GM12878 (cell line): ENCODE data around the gene ADGRG7.

Experiments
- ATF7 ChIP-seq: fragments of 450-650 bp; IDR thresholded peaks from 2 replicates; pipeline ENCODE4 v1.6.1; 2016; ENCODE audit warnings: low read depth, mild to moderate bottlenecking
- EZH2 ChIP-seq: IDR thresholded peaks from 2 replicates; pipeline ENCODE4 v1.6.1; 2012; ENCODE audit warnings: low read depth, mild to moderate bottlenecking, control low read depth, inconsistent platforms, low read length, borderline replicate concordance; ENCODE audit not compliant: control insufficient read depth
- GATAD2B ChIP-seq: fragments of 450-650 bp; conservative IDR thresholded peaks from 2 replicates; pipeline ENCODE4 v1.6.1; 2017; ENCODE audit warnings: low read depth, mild to moderate bottlenecking, moderate library complexity
- SMAD1 ChIP-seq: fragments of 450-650 bp; IDR thresholded peaks from 2 replicates; pipeline ENCODE4 v1.6.1; 2018; ENCODE audit warnings: mild to moderate bottlenecking, low read depth; ENCODE audit not compliant: partially characterized antibody
- TBL1XR1 ChIP-seq: IDR thresholded peaks from 2 replicates; pipeline ENCODE4 v1.6.1; 2012; ENCODE audit warnings: low read depth, low read length, improper control_type of control experiment
- ZNF24 ChIP-seq: fragments of 450-650 bp; IDR thresholded peaks from 2 replicates; pipeline ENCODE4 v1.6.1; 2017; ENCODE audit warnings: antibody characterized with exemption, mild to moderate bottlenecking
- TF ChIP-seq, protein P1 (sequence below), 3 experiments: IDR thresholded peaks in 2 of 3; conservative IDR thresholded peaks in 1 of 3; 2 replicates each; pipeline ENCODE4 v1.5.1; 2011; ENCODE audit warnings: low read depth in 3 of 3, low read length in 3 of 3, mild to moderate bottlenecking in 3 of 3, control low read depth in 2 of 3, moderate library complexity in 2 of 3, inconsistent platforms in 1 of 3, mixed read lengths in 1 of 3; ENCODE audit not compliant: control insufficient read depth in 2 of 3, insufficient read depth in 1 of 3; ENCODE audit errors: extremely low read depth in 1 of 3
- TF ChIP-seq, protein P2 (sequence below): IDR thresholded peaks from 2 replicates; pipeline ENCODE4 v1.6.1; 2011; ENCODE audit warnings: low read depth, mild to moderate bottlenecking, low read length, moderate library complexity, borderline replicate concordance; ENCODE audit errors: extremely low read depth
- TF ChIP-seq, protein P3 (sequence below): fragments of 450-650 bp; IDR thresholded peaks from 2 replicates; pipeline ENCODE4 v1.6.1; 2018; ENCODE audit warnings: borderline replicate concordance, mild to moderate bottlenecking; ENCODE audit not compliant: partially characterized antibody
- TF ChIP-seq, protein P4 (sequence below): fragments of 450-650 bp; IDR thresholded peaks from 2 replicates; pipeline ENCODE4 v1.6.1; 2016; ENCODE audit warnings: mild to moderate bottlenecking, moderate library complexity, borderline replicate concordance

DNA sequence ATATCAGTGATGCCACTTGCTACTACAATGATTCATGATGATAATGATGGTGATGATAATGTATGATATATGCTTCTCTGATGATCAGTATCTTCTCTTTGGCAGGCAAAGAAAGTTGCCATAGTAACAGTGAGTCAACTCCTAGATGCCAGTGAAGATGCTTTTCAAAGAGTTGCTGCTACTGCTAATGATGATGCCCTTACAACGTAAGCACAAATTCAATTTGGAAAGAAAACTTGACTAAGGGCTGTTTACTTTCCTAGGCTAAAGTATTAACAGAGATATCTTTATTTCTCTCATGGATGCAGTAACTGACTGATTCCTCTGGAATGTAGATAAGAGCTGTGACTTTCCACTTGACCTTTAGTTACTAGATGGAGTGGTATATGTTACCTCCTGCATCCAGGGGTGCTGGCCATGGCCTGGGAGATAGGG, 27.8 kb downstream of the ADGRG7 start:
- TF ChIP-seq ZNF24 (no peak), ATF7 (no peak), GATAD2B (no peak), SMAD1 (no peak), TBL1XR1 (no peak), EZH2 (no peak)
- TF ChIP-seq, protein P1, sequence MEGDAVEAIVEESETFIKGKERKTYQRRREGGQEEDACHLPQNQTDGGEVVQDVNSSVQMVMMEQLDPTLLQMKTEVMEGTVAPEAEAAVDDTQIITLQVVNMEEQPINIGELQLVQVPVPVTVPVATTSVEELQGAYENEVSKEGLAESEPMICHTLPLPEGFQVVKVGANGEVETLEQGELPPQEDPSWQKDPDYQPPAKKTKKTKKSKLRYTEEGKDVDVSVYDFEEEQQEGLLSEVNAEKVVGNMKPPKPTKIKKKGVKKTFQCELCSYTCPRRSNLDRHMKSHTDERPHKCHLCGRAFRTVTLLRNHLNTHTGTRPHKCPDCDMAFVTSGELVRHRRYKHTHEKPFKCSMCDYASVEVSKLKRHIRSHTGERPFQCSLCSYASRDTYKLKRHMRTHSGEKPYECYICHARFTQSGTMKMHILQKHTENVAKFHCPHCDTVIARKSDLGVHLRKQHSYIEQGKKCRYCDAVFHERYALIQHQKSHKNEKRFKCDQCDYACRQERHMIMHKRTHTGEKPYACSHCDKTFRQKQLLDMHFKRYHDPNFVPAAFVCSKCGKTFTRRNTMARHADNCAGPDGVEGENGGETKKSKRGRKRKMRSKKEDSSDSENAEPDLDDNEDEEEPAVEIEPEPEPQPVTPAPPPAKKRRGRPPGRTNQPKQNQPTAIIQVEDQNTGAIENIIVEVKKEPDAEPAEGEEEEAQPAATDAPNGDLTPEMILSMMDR (IDR thresholded peaks at IDR 0.05 in 2 of 3, conservative IDR thresholded peaks at IDR 0.05 in 1 of 3; ENCODE audit: control insufficient read depth in 2 of 3, extremely low read depth in 1 of 3, insufficient read depth in 1 of 3, low read depth in 3 of 3, low read length in 3 of 3) = no peak
- TF ChIP-seq, protein P2, sequence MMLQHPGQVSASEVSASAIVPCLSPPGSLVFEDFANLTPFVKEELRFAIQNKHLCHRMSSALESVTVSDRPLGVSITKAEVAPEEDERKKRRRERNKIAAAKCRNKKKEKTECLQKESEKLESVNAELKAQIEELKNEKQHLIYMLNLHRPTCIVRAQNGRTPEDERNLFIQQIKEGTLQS = no peak
- TF ChIP-seq, protein P3, sequence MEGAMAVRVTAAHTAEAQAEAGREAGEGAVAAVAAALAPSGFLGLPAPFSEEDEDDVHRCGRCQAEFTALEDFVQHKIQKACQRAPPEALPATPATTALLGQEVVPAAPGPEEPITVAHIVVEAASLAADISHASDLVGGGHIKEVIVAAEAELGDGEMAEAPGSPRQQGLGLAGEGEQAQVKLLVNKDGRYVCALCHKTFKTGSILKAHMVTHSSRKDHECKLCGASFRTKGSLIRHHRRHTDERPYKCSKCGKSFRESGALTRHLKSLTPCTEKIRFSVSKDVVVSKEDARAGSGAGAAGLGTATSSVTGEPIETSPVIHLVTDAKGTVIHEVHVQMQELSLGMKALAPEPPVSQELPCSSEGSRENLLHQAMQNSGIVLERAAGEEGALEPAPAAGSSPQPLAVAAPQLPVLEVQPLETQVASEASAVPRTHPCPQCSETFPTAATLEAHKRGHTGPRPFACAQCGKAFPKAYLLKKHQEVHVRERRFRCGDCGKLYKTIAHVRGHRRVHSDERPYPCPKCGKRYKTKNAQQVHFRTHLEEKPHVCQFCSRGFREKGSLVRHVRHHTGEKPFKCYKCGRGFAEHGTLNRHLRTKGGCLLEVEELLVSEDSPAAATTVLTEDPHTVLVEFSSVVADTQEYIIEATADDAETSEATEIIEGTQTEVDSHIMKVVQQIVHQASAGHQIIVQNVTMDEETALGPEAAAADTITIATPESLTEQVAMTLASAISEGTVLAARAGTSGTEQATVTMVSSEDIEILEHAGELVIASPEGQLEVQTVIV = no peak
- TF ChIP-seq, protein P4, sequence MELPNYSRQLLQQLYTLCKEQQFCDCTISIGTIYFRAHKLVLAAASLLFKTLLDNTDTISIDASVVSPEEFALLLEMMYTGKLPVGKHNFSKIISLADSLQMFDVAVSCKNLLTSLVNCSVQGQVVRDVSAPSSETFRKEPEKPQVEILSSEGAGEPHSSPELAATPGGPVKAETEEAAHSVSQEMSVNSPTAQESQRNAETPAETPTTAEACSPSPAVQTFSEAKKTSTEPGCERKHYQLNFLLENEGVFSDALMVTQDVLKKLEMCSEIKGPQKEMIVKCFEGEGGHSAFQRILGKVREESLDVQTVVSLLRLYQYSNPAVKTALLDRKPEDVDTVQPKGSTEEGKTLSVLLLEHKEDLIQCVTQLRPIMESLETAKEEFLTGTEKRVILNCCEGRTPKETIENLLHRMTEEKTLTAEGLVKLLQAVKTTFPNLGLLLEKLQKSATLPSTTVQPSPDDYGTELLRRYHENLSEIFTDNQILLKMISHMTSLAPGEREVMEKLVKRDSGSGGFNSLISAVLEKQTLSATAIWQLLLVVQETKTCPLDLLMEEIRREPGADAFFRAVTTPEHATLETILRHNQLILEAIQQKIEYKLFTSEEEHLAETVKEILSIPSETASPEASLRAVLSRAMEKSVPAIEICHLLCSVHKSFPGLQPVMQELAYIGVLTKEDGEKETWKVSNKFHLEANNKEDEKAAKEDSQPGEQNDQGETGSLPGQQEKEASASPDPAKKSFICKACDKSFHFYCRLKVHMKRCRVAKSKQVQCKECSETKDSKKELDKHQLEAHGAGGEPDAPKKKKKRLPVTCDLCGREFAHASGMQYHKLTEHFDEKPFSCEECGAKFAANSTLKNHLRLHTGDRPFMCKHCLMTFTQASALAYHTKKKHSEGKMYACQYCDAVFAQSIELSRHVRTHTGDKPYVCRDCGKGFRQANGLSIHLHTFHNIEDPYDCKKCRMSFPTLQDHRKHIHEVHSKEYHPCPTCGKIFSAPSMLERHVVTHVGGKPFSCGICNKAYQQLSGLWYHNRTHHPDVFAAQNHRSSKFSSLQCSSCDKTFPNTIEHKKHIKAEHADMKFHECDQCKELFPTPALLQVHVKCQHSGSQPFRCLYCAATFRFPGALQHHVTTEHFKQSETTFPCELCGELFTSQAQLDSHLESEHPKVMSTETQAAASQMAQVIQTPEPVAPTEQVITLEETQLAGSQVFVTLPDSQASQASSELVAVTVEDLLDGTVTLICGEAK = no peak
